Mucosa of descending colon (tissue), 3 donors: Measurements from ENCODE around the gene PCK1. TPM values are rescaled to one million over a fixed set of nuclear protein-coding genes. Genes with fewer than 3 reads are reported as not detected.

ENCODE experiments used
- ATAC-seq: fragments of 200-7000 bp; cut with Tn5 transposase; one replicate; pipeline ENCODE4 v1.9.1; 2020; ENCODE audit warnings: mild to moderate bottlenecking, moderate library complexity
- DNase-seq, 3 donors: peaks; one replicate each; pipeline ENCODE4 v3.0.0-alpha.2; 2020
- H3K36me3 ChIP-seq: fragments of 200-600 bp; one replicate; pipeline ENCODE4 v1.8.0; 2021; ENCODE audit warnings: low read depth, mild to moderate bottlenecking
- H3K4me1 ChIP-seq: fragments of 200-600 bp; one replicate; pipeline ENCODE4 v1.8.0; 2021; ENCODE audit warnings: low read depth, mild to moderate bottlenecking
- H3K4me3 ChIP-seq: fragments of 200-600 bp; one replicate; pipeline ENCODE4 v1.8.0; 2021; ENCODE audit warnings: mild to moderate bottlenecking
- H3K9me3 ChIP-seq: fragments of 200-600 bp; one replicate; pipeline ENCODE4 v1.8.0; 2021; ENCODE audit warnings: mild to moderate bottlenecking
- intact Hi-C, 2 donors: fragments of 100-400 bp; cut with DNase I in 1 of 2; cut with micrococcal nuclease in 1 of 2; formaldehyde crosslinking; loops; one replicate each; pipeline versions ENCODE4 v1.11.0 to v1.11.1; 2022; cut with DNase I, micrococcal nuclease
- total RNA-seq, 3 donors: library from RNA; stranded (reverse); fragmentation: NEBNext Ultra II Directional in 2 of 3; extraction: Animal tissue kit (Norgen Biotek cat#: 25700) in 2 of 3; gene quantifications; one replicate each; pipeline versions ENCODE4 v1.2.1 to v1.2.4, GENCODE V29; 2021 to 2023
- TF ChIP-seq, protein P1 (sequence below): fragments of 200-600 bp; IDR thresholded peaks from one replicate; pipeline ENCODE4 v1.8.0; 2022; ENCODE audit warnings: antibody characterized with exemption, mild to moderate bottlenecking
- donor health status: DM: no; HTN: no; CAD: no; lungs with moderate emphysema.
- donor health status: DM: no; HTN: no; CAD: no.
- donor health status: DM: no; HTN: yes; CAD: no.

The PCK1 gene
- total RNA-seq, 3 donors from 2014 or later, result 134 to 467 (median 136) TPM

DNA sequence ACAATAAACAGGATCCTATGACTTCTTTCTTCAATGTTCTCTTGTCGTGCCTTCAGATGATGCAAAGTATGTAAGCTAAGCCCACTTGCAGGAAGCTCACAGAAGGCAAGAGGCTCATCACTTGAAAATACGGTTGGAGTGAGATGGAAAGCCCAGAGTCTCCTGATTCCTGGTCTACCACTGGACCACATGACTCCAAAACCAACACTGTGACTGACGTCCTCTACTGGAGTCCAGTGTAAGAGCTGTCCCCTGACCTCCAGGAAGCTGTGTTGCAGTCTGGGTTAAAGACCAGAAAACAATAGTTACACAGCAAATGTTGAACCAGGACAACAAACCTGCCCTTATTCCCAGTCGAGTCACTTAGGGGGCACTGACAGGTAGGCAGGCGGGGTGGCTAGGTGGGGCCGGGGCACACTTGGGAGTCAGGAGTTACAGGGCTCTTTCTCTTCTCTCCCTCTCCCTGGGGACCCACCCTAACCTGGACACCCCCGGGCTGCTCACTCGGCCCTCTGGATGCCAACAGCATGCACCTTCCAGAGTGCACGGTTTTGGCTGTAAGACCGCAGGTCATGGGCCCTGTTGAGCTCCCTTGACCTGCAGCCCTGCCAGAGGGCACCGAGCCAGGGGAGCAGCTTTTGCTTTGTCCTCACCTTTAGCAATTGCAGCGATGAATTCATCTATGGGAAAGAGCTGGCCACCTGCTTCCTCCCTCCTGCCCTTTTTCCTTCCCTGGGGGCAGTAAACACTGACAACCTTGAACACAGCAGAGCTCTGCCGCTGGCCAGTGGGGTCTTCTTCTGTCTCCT lies 7.4 kb downstream of the PCK1 start:
- TF ChIP-seq, protein P1, sequence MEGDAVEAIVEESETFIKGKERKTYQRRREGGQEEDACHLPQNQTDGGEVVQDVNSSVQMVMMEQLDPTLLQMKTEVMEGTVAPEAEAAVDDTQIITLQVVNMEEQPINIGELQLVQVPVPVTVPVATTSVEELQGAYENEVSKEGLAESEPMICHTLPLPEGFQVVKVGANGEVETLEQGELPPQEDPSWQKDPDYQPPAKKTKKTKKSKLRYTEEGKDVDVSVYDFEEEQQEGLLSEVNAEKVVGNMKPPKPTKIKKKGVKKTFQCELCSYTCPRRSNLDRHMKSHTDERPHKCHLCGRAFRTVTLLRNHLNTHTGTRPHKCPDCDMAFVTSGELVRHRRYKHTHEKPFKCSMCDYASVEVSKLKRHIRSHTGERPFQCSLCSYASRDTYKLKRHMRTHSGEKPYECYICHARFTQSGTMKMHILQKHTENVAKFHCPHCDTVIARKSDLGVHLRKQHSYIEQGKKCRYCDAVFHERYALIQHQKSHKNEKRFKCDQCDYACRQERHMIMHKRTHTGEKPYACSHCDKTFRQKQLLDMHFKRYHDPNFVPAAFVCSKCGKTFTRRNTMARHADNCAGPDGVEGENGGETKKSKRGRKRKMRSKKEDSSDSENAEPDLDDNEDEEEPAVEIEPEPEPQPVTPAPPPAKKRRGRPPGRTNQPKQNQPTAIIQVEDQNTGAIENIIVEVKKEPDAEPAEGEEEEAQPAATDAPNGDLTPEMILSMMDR, result no peak
- Histone ChIP-seq H3K4me1 (peaks cover 18% of the 10 kb centered on the region), H3K4me3 (no peak overlapping the region), H3K9me3 (no peaks in the 10 kb centered on the region), H3K36me3 (no peaks in the 10 kb centered on the region)
- intact Hi-C loops, result no loop called here
- DNase-seq (peak in 1 of 3 donors; percentile 65), ATAC-seq (peak; percentile 23)

DNA sequence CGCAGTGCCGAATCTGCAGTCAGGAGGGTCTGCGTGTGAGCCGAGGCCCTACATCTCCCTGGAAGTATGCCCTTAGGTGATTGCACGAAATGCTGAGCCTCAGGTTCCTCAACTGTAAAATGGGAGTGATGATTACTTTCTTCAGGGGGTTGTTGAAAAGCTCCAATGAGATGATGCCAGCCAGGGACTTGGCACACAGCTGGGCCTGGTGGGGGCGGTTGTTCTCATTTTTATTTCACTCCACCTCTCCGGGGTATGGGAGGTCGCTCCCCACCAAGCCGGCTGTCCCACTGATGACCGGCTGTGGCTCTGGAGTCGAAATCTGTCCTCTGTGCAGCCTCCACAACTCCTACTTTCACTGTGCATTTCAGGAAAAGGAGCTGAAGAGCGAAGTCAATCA lies 8.1 kb downstream of the PCK1 start:
- TF ChIP-seq, protein P1, result no peak
- ATAC-seq (no peak), DNase-seq (no peak)
- Histone ChIP-seq H3K9me3 (no peaks in the 10 kb centered on the region), H3K4me3 (no peak overlapping the region), H3K36me3 (no peaks in the 10 kb centered on the region), H3K4me1 (peaks cover 18% of the 10 kb centered on the region)
- intact Hi-C loops, result no loop called here

DNA sequence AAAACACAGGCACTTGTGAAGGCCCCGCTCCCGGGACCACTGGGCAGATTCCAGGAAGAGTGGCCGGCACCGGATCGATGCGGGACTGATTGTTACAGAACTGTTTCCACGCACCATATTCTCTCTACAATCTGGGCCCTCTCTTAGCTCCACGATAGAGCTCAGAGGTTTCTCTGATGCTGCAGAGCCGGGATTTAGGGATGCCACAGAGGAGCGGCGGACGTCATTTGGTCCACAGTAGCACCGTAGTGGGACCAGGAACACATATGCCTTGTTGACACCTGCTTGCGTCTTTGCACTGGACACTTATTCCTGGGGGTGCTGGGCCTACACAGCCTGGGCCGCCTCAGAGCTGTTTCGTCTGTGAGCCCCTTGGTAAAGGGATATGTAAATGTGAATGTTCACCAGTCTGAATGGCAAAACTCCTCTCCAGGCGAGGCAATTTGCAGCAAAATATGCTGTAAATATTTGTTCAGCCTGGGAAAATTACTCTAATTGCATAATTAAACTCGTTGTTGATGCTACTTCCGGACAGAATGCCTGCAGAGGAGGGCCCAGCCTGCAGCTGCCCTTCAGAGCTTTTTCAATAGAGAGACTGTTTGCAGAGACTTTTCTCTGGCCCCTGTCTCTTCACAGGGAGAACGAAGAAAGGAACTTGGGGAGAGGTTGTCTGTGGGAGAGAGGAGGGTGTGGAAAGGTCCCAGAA lies 9.4 kb downstream of the PCK1 start:
- ATAC-seq (no peak), DNase-seq (no peak)
- Histone ChIP-seq H3K4me1 (peaks cover 15% of the 10 kb centered on the region), H3K9me3 (no peaks in the 10 kb centered on the region), H3K4me3 (no peak overlapping the region), H3K36me3 (no peaks in the 10 kb centered on the region)
- TF ChIP-seq, protein P1, result no peak
- intact Hi-C loops, result no loop called here

DNA sequence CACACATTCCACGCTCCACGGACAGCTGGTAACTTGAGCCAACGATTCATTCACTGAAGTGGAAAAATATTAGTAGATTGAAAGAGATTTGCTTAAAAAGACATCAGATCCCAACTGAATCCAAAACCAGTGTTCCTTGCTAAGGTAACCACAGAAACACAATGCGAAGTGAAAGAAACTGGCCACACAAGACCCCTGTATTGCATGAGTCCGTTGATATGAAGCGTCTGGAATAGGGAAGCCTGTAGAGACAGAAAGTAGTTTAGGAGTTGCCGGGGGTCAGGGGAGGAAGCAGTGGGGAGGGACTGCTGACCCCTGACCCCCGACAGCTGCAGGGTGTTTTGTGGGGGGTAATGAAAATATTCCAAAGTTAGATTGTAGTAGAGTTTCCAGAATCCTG lies 10.0 kb downstream of the PCK1 start:
- TF ChIP-seq, protein P1, result no peak
- Histone ChIP-seq H3K36me3 (no peaks in the 10 kb centered on the region), H3K4me3 (no peak overlapping the region), H3K9me3 (no peaks in the 10 kb centered on the region), H3K4me1 (peaks cover 10% of the 10 kb centered on the region)
- no peak for DNase-seq
- ATAC-seq, result no peak
- intact Hi-C loops, result no loop called here

DNA sequence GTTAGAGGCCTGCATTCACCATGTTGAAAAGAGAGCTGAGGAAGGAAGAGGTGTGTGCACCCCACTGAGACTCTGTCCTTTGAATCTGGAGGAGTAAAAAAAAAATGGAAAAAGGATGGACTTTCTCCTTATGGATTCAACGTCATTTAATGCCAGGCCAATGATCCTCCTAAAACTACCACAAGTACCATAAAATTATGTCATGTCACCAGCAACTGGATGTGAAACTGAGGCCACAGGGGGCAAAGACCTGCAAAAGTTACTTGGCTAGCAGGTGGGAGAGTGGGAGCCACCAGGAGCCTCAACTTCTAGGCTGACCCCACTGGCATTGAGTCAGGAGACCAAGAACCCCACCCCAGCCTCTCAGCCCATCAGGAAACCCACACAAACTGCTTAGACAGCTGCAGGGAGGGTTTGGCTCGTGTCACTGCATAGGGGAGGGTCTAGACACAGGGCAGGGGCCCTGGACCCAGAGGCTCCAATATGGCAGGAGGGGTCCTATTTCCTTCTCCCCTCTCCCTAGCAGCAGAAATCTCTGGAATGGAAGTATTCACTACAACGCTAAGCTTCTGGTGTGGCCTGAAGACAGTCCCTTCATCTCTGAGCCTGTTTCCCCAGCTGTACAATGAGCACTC lies 11.0 kb downstream of the PCK1 start:
- Histone ChIP-seq H3K4me1 (peaks cover 10% of the 10 kb centered on the region), H3K4me3 (no peak overlapping the region), H3K9me3 (no peaks in the 10 kb centered on the region), H3K36me3 (no peaks in the 10 kb centered on the region)
- ATAC-seq (peak; percentile 36), DNase-seq (no peak)
- TF ChIP-seq, protein P1, result no peak
- intact Hi-C loops, result no loop called here
